Measurements from ENCODE around the gene TACC2.

TACC2 gene

DNA sequence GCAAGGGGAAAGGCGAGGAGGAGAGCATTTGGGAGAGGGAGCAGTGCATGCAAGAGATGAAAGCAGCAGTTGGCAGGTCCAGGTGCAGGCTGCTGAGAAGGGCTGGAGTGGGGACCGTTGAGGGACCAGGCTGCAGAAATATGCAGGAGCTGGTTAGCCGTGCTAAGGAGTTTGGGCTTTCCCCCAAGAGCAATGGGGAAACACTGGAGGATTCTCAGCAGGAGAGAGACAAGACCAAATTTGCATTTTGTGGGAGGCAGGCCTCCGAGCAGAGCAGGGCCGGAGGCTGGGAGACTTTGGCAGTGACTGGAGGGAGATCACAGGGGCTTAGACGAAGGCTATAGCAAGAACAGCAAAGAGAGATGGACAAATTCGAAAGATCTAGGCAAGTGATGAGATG lies 293.9 kb downstream of the TACC2 start:
- DNase-seq, result no peak

DNA sequence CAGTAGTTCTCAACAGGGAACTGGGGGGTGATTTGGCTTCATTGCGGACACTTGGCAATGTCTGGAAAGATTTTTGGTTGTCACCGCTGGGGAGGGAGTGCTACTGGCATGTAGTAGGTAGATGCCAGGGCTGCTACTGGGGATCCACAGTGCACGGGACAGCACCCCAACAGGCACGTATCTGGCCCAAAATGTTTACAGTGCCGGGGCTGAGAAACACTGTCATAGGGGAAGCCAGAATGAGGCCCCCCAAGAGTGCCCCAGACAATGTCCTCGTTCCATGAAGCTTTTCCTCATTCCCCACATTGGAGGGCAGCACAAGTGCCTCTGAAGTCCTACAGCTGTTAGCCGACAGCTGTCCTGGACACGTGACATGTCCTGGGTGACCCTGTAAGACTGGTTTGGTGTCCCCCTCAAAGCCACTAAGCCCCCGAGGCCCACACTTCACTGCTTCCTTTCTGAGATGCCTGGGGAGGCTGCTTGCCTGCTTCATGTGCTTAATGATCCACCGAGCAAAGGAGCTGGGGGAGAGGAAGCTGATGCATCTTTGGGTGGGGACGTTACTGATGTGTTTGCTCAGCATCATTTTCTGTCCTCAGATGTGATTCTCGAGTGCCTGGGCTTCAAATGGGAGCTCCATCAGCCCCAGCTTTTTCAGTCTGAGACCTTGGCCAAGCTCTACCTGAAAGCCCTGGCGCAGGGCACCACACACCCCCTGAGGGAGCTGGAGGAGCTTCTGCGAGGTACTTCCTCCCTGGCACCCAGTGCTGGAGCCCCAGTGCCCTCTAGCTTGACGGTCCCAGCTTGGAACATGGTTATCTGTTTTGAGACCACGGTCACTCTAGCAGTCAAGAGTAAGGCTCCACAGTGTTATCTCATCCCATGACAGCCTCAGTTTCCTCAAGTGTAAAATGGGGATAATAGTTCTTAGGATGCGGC lies 296.8 kb downstream of the TACC2 start:
- DNase-seq, result no peak

- DNase-seq, result no peak
Measured at GRCh38 chr10:122286867-122287266, 297.9 kb downstream of the TACC2 start.

- no peak for DNase-seq
Measured at GRCh38 chr10:122287570-122287969, 298.6 kb downstream of the TACC2 start.

DNA sequence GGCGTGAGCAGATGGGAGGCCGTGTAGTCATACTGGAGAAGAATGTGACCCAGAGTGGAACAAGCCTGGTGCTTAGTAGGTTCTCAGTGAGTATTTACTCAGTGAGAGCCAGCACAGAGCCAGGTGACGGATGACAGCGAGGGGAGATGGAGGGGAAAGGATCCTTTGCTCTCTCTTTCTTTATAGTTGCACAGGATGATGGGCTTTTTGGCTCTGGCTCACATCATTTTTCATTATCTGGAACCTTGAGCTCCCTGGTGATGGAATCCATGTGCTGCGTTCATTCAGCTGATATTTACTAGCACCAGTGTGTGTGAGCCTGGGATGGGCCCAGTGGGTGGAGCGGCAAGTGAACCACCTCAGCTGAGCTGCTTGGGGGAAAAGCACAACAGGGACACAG lies 299.3 kb downstream of the TACC2 start:
- no peak for DNase-seq

DNA sequence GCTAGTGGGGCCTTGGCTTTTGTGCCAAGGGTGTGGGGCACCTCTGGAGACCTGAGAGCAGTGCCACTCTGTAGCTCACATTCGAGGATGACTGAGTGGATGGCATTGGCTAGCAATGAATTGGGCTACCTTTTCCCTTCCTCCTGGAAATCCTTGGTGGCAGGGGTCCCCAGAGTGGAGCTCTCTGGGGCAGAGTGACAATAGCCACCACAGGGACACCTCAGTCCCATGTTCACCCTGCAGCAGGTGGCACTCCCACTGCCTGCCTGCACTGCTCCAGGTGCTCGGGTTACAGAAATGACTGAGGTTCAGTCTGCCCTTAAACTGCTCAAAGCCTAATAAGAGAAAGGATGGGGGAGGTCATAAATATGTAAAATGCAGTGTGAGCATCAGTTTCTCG lies 300.0 kb downstream of the TACC2 start:
- no peak for DNase-seq

DNA sequence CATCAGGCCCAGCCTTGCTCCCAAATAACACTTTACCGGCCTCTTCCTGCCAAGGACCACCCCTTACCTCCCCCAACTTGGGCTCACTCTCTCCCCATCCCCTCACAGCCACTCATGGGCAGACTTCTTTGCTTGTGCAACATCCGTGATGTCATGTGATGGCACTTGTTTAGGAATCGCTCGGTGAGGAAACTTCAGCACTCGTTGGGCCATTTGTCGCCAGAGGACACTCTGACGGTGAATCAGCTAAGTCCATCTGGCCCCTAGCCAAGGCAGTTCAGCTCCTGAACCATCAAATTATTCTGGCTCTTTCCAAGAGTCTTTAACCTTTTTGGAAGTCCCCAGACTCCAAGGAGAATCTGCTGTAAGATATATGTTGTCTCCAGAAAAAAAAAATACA lies 301.4 kb downstream of the TACC2 start:
- DNase-seq, result no peak

DNA sequence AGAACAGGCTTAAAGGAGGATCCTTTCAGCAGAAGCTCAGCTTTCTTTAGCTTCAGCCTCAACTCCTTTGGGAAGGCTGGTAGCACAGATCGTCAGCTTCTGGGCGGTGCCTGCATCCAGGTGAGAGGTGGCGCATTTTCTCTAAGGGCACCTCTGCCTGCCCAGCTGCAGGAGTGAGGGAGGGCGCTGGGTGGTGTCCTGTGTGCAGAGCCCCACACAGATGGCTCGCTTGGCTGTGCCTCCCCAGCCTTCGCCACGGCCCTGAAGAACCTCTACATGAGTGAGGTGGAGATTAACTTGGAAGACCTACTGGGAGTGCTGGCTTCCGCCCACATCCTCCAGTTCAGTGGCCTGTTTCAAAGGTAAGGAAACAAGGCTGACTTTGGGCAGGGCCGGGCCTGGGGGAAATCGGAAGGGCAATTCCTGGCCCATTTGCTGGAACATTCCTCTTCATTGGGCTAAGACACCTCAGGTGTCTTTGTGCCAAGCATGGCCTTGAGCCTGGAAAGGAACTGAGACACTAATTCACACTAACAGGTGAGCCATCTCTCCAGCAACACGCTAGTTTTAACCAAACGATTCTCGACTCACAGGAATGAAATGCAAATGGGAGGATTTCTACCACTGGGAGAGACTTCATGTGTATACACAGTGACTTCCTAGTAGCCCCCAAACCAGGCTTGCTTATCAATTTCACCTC lies 302.0 kb downstream of the TACC2 start:
- DNase-seq, result no peak

- no peak for DNase-seq
Measured at GRCh38 chr10:122291739-122292138, 302.8 kb downstream of the TACC2 start.

DNA sequence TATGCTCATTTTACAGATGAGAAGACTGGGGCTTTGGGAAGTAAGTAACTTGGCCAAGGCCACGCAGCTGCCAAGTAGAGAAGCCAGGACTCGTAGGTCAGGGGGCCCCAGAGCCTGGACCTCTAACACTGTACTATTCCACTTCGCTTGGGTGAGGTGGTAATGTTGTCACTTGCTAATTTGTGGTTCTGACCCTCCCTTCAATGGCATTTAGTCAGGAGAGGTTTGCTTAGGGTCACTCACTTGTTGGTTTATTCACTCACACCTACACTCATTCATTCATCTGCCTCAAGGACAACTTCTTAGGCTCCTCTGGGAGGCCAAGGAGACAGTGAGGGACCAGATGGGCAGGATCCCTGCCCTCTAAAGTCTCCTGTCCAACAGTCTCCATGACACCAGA lies 303.4 kb downstream of the TACC2 start:
- DNase-seq, result no peak

DNA sequence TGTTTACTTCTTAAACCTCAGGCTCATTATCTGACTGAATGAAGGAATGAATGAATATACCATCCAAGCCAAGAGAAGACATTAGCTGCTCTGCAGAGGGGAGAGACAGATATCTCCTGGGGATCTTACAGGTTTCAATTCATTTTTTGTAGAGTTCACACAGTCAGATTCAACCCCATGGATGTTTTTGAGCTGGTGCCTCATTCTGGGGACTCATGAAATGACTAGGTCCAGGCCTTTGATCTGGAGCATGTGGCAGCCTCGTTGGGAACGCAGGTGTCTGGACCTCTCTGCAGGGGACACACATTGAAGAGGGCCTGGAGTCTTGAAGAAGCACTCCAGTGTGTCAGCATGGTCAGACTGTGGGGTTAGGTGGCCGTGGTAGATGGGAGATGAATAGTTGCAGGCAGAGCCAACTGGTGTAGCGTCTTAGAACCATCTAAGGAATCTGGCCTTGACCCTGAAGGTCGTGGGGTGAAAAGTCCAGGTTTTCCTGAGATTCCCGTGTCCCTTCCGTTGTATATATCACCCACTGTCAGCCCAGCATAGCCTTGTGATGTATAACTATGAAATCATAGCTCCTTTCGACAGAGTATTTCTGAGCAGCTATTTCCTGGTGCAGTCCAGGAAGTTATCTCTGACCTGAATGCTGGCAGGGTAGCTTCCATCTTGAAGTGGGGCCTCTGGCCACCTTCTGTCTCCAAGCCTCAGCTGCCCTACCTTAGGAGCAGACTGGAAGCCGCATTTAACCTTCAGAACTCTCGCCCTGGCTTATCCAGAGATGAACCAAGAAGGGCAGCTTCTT lies 304.4 kb downstream of the TACC2 start:
- no peak for DNase-seq

GRCh38 chr10:122293961-122294380 lies 305.0 kb downstream of the TACC2 start:
- DNase-seq, result no peak

DNA sequence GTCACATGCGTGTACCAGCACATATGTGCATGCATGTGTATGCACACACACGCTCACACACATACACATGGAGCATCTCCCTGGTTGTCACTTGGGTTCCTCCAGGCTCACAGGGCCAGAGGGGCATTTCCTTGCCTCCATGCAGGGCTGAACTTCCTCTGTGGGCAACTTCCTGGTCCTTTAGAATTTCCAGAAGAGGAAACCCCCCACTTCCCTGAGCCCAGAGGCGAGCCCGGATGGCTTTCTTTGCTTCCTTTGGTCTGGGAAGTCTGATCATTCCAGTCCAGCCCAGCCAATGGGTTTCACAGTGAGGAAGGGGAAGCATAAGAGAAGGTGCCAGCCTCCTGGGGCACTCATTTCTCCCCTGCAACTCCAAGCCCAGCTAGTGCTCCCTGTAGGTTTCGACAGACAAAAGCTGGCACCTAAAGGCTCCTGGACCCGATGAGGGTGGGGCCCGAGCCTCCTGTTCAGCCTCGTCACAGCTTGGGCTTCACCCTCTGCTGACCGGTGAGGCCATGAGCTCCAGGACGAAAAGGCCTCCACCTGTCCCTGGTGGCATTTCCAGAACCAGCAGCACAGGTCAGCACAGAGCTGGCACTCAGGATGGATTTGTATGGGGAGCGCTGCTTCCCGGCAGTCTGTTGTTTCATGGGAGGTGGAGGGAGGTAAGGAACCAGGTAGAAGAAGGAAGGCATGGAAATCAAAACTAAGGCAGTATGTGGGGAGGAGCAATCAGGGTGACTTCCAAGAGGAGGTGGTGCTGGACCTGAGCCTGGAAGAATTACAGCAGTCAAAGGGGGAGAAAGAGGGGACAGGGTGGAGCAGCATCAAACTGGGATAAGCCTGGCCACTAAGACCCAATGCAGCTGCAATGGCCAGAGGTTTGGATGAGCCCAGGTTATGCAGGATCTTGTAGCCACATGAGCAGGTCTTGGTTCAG lies 305.8 kb downstream of the TACC2 start:
- DNase-seq, result no peak

DNA sequence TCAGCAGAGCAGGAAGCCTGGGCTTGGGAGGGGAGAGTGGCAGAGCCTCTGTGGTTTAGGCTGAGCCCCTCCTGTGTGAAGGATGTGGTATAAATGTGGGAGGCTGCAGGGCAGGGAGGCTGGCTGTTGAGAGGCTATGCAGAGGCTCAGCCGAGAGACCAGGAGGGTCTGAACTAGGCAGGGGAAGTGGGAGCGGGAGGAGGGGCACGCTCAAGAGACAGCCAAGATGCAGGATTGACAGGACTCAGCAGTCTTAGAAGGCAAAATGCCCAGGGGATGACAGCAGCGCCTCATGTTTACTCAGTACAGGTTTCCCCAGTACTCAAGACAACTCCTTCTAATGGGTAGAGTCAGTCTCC lies 306.5 kb downstream of the TACC2 start:
- DNase-seq, result no peak

GRCh38 chr10:122296363-122297120 lies 307.6 kb downstream of the TACC2 start:
- no peak for DNase-seq

GRCh38 chr10:122297583-122297982 lies 308.6 kb downstream of the TACC2 start:
- DNase-seq, result no peak

DNA sequence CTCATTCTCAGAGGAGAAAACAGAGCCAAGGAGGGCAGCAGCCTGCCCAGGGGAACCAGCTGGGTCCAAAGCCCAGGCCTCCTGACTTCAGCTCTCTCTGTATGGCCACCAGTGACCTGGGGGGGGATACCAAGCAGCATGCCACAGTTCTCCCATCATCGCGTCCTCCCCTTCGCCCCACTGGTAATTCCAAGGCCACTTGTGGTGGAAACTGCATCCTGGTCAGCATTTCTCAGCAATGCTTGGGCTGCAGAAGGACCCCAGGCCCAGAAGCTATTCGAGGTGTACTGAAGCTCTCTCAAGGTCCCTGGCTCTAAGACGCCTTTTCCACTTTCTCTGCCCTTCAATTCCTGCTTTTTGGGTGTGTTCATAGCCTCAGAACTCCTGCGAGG lies 309.2 kb downstream of the TACC2 start:
- no peak for DNase-seq

DNA sequence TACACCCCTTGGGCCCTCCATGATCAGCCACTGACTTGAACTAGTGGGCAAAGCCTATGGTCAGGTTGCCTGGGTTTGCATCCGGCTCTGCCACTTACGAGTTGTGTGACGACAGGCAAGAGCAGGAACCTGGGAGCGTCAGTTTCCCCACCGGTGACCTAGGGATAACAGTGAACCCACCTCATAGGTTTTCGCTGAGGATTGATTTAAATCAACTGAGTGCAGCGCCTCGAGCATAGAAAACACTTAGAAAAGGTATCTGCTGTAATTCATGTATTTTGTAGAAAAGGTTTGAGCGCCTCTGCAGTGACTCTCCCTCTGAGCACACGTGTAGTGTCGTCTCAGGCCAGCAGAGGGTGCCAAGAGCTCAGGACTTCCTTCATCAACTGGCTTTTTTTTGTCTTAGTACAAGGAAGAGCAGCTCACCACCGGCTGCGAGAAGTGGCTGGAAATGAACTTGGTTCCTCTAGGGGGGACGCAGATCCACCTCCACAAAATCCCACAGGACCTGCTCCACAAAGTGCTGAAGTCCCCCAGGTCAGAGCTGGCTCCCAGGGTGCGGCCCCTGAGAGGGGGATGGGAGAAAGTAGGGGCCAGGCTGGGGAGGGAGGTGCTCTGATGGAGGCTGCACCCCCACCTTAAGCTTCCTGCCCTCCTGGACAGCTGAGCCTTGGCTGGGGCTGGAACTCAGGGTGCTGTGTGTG lies 309.8 kb downstream of the TACC2 start:
- peak; percentile 44 to 59 for DNase-seq

DNA sequence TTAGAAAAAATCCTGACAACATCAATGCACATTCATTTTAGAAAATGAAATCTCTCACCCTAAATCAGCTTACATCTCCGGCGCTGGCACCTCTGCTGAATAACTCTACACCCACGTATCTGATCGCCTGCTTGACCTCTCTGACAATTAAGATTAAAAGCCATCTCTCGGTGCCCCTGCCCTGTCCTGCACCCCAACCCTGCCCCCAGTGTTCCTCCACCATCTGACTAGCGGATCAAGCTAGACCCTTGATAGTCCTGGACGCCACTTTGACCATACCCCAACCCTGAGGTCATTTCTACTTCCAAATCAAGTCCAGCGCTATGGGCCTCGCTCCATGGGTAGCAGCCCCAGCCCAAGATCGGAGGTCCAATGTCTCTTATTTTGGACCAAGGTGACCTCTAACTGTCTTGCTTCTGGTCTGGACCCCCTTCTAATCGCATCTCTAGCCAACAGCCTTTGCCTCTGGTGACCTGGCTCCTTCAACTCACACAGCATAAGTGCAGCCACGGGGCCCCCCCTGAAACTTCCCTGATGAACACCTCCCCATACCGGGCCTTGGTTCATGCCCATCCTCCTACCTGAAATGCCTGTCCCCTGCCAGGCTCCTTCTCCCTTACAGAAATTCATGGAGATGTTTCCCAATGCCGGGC lies 310.6 kb downstream of the TACC2 start:
- no peak for DNase-seq

DNA sequence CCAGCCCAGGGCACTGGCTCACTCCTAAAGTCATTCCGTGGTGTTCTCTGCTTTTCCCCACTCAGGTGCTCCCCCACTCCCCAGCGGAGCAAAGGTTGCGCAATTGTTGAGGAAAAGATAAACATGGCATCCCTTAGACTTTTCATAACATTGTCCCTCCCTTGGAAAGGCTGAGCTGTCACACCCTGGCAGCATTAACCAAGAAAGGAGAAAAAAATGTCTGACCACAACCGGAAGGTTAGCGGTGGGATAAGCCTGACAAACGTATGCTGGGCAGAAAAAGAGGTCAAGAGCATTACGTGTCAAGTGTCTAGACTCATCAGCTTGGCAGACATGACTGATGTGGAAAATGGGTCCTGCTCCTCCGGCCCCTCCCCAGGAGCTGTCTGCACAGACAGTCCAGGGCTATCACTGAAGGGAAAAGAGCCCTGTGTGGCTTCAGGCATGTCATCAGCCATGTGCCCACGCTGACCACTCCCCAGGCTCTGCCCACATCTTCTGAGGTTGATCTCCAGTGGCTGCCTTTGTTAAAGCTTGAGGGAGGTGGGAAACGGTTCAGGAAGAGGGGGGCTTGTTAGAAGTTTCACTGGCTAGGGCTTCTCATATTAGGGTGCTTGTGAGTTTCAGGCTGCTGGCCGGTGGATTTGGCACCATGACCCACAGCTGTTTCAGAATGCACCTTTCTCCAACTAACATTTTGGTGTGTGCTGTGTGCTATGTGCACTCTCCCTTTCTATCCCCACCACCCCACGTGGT lies 312.3 kb downstream of the TACC2 start:
- no peak for DNase-seq
